Measurements from ENCODE around the gene SDSL.

DNA sequence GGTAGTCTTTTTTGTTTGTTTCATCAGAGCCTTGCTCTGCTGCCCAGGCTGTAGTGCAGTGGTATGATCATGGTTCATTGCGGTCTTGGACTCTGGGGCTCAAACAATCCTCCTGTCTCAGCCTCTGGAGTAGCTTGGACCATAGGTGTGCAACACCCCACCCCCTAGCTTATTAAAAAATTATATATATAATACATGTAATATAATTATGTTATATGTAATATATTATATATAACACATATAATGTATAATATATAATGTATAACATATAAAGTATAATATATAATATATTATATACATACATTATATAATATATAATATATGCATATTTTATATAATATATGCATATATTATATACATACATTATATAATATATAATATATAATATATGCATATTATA, 27.7 kb downstream of the SDSL start:
- TF ChIP-seq ZBTB21 (tag by site-specific recombination; IDR thresholded peaks at IDR 0.05) (no peak), ZNF664 (tag by site-specific recombination; IDR thresholded peaks at IDR 0.05) (no peak), BCL11B (tag by site-specific recombination; IDR thresholded peaks at IDR 0.05; ENCODE audit: low read depth) (no peak), CTCF (tag by site-specific recombination; IDR thresholded peaks at IDR 0.05) (no peak)
- TF ChIP-seq, protein P1, sequence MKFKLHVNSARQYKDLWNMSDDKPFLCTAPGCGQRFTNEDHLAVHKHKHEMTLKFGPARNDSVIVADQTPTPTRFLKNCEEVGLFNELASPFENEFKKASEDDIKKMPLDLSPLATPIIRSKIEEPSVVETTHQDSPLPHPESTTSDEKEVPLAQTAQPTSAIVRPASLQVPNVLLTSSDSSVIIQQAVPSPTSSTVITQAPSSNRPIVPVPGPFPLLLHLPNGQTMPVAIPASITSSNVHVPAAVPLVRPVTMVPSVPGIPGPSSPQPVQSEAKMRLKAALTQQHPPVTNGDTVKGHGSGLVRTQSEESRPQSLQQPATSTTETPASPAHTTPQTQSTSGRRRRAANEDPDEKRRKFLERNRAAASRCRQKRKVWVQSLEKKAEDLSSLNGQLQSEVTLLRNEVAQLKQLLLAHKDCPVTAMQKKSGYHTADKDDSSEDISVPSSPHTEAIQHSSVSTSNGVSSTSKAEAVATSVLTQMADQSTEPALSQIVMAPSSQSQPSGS (tag by site-specific recombination; IDR thresholded peaks at IDR 0.05; ENCODE audit: low read depth), result no peak

All from HEK293 (cell line).